Esophagus (tissue), 2 donors: ENCODE measurements around the gene RHEB. TPM values are rescaled to one million over a fixed set of nuclear protein-coding genes. Genes with fewer than 3 reads are reported as not detected.
A peak's percentile ranks its signal among the peaks of the same experiment; 100 is the strongest.

Experiments
- H3K27ac ChIP-seq, 2 donors: one replicate each; pipeline ENCODE4 v1.5.1; 2013; ENCODE audit warnings: low read depth in 2 of 2, mild to moderate bottlenecking in 2 of 2, inconsistent platforms in 1 of 2, low read length in 1 of 2, moderate library complexity in 1 of 2
- H3K27me3 ChIP-seq, 2 donors: one replicate each; pipeline ENCODE4 v1.6.1; 2013; ENCODE audit warnings: low read length in 2 of 2, control low read depth in 1 of 2, mild to moderate bottlenecking in 1 of 2; ENCODE audit not compliant: insufficient read depth in 2 of 2, control insufficient read depth in 1 of 2
- H3K36me3 ChIP-seq, 2 donors: one replicate each; pipeline ENCODE4 v1.6.1; 2013; ENCODE audit warnings: low read length in 1 of 2; ENCODE audit not compliant: control insufficient read depth in 2 of 2, insufficient read depth in 2 of 2
- H3K4me1 ChIP-seq, 2 donors: one replicate each; pipeline ENCODE4 v1.6.1; 2013; ENCODE audit warnings: low read length in 1 of 2; ENCODE audit not compliant: control insufficient read depth in 2 of 2, insufficient read depth in 2 of 2
- H3K4me3 ChIP-seq, 2 donors: one replicate each; pipeline ENCODE4 v1.5.1; 2013; ENCODE audit warnings: low read length in 2 of 2, mild to moderate bottlenecking in 2 of 2, low read depth in 1 of 2, moderate library complexity in 1 of 2
- H3K9me3 ChIP-seq, 2 donors: one replicate each; pipeline ENCODE4 v1.6.1; 2013; ENCODE audit warnings: mild to moderate bottlenecking in 2 of 2, low read depth in 1 of 2, low read length in 1 of 2, moderate library complexity in 1 of 2; ENCODE audit not compliant: control insufficient read depth in 2 of 2, insufficient read depth in 1 of 2
- whole genome bisulfite sequencing, 2 donors: extraction: QIAGEN DNeasy Blood & Tissue Kit; methylation state at CpG; one replicate each; pipeline ENCODE4 v1.1.7; 2013; 5-methylcytosine and 5-hydroxymethylcytosine counted together
- polyA plus RNA-seq, 2 donors: library from polyadenylated mRNA; stranded (reverse); fragments of 200-250 nt; gene quantifications; one replicate each; pipeline ENCODE4 v1.2.3, GENCODE V29; 2013
- donor health status: healthy with polysubstance abuse.
- donor health status: Bipolar disorder and iron deficiency.

The RHEB gene
- polyA plus RNA-seq, 2 donors = 48.5 to 58.2 TPM

GRCh38 chr7:151437159-151437553, 82.5 kb downstream of the RHEB start:
- H3K4me1 ChIP-seq = peaks cover 0 to 4% of the 10 kb centered on the region in 2 donors
- WGBS, 2 donors = 88 to 93% methylated on average over 13 of the region's 13 CpGs
- H3K27ac ChIP-seq = peak overlapping the region in 1 of 2 donors; percentile 18

GRCh38 chr7:151436446-151437158, 83.1 kb downstream of the RHEB start:
- Histone ChIP-seq H3K27me3 (no peaks in the 10 kb centered on the region), H3K4me1 (peaks cover 0 to 4% of the 10 kb centered on the region in 2 donors), H3K27ac (peak overlapping the region in 1 of 2 donors; percentile 6), H3K9me3 (no peaks in the 10 kb centered on the region), H3K4me3 (no peak overlapping the region), H3K36me3 (no peaks in the 10 kb centered on the region)
- 72% methylated on average over 9 of the region's 9 CpGs for WGBS, 2 donors

More at GRCh38 chr7:151437159-151437553, 82.5 kb downstream of the RHEB start:
- H3K9me3 ChIP-seq = no peaks in the 10 kb centered on the region
- H3K4me3 ChIP-seq = no peak overlapping the region
- no peaks in the 10 kb centered on the region for H3K36me3 ChIP-seq
- no peaks in the 10 kb centered on the region for H3K27me3 ChIP-seq

GRCh38 chr7:151435971-151436370, 83.7 kb downstream of the RHEB start:
- H3K4me3 ChIP-seq = no peak overlapping the region
- H3K4me1 ChIP-seq = peaks cover 0 to 4% of the 10 kb centered on the region in 2 donors
- WGBS, 2 donors = 92 to 93% methylated on average over 15 of the region's 15 CpGs
- H3K27ac ChIP-seq = no peak overlapping the region
- H3K9me3 ChIP-seq = no peaks in the 10 kb centered on the region
- no peaks in the 10 kb centered on the region for H3K36me3 ChIP-seq
- no peaks in the 10 kb centered on the region for H3K27me3 ChIP-seq

- H3K36me3 ChIP-seq = no peaks in the 10 kb centered on the region
- no peaks in the 10 kb centered on the region for H3K9me3 ChIP-seq
- H3K4me3 ChIP-seq = no peak overlapping the region
- 85 to 91% methylated on average over 20 of the region's 20 CpGs for WGBS, 2 donors
- H3K27ac ChIP-seq = no peak overlapping the region
- no peaks in the 10 kb centered on the region for H3K27me3 ChIP-seq
- H3K4me1 ChIP-seq = peaks cover 0 to 4% of the 10 kb centered on the region in 2 donors
Measured at GRCh38 chr7:151435103-151435916, 84.4 kb downstream of the RHEB start.

GRCh38 chr7:151434549-151434948, 85.1 kb downstream of the RHEB start:
- Histone ChIP-seq H3K36me3 (no peaks in the 10 kb centered on the region), H3K27ac (no peak overlapping the region)
- 81 to 89% methylated on average over 4 of the region's 4 CpGs for WGBS, 2 donors

GRCh38 chr7:151433721-151434400, 85.8 kb downstream of the RHEB start:
- Histone ChIP-seq H3K4me1 (peaks cover 0 to 7% of the 10 kb centered on the region in 2 donors), H3K27ac (no peak overlapping the region)

More at GRCh38 chr7:151434549-151434948, 85.1 kb downstream of the RHEB start:
- no peaks in the 10 kb centered on the region for H3K27me3 ChIP-seq
- peaks cover 0 to 6% of the 10 kb centered on the region in 2 donors for H3K4me1 ChIP-seq
- H3K4me3 ChIP-seq = no peak overlapping the region
- H3K9me3 ChIP-seq = no peaks in the 10 kb centered on the region

GRCh38 chr7:151432658-151433521, 86.8 kb downstream of the RHEB start:
- no peaks in the 10 kb centered on the region for H3K36me3 ChIP-seq
- no peak overlapping the region for H3K27ac ChIP-seq
- H3K4me1 ChIP-seq = peaks cover 0 to 7% of the 10 kb centered on the region in 2 donors
- no peaks in the 10 kb centered on the region for H3K27me3 ChIP-seq
- no peaks in the 10 kb centered on the region for H3K9me3 ChIP-seq
- WGBS, 2 donors = 60 to 68% methylated on average over 14 of the region's 14 CpGs
- no peak overlapping the region for H3K4me3 ChIP-seq

More at GRCh38 chr7:151433721-151434400, 85.8 kb downstream of the RHEB start:
- no peaks in the 10 kb centered on the region for H3K27me3 ChIP-seq
- H3K36me3 ChIP-seq = no peaks in the 10 kb centered on the region
- H3K4me3 ChIP-seq = no peak overlapping the region
- 91 to 92% methylated on average over 15 of the region's 15 CpGs for WGBS, 2 donors
- H3K9me3 ChIP-seq = no peaks in the 10 kb centered on the region

- Histone ChIP-seq H3K27ac (no peak overlapping the region), H3K4me3 (no peak overlapping the region), H3K27me3 (no peaks in the 10 kb centered on the region), H3K36me3 (no peaks in the 10 kb centered on the region), H3K4me1 (peaks cover 0 to 7% of the 10 kb centered on the region in 2 donors), H3K9me3 (no peaks in the 10 kb centered on the region)
- WGBS, 2 donors = 96 to 98% methylated on average over 25 of the region's 25 CpGs
Measured at GRCh38 chr7:151431768-151432311, 87.9 kb downstream of the RHEB start.
